ENCODE results near the gene PARVB.
"Not testable (repeated sequence)": the region's sequence is repeated elsewhere in the genome, so short reads cannot be mapped to it uniquely, and the experiment has no call there.

The PARVB gene

GRCh38 chr22:44091021-44091721 is 67.1 kb downstream of the PARVB start:
- no peak for DNase-seq

DNA sequence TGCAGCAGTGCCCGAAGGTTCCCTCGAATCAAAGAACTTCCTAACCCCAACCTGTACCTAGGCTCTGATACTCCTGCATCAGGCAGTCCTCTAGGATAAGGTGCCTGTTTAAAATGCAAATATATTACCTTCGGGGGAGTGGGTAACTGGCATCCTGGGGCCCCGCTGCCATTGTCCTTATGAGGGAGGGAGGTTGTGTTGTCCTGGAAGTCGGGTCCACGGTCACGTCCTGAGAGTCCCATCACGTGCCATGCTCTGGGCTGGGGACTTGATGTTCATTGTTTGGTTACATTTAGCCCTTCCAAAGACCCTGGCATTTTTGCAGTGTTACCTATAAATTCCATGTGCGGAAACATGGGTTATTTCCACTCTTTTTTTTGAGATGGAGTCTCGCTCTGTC is 67.6 kb downstream of the PARVB start:
- no peak for DNase-seq

- no peak for DNase-seq
These were observed 68.6 kb downstream of the PARVB start for GRCh38 chr22:44092636-44093220.

GRCh38 chr22:44093791-44094190 is 69.7 kb downstream of the PARVB start:
- DNase-seq = no peak

DNA sequence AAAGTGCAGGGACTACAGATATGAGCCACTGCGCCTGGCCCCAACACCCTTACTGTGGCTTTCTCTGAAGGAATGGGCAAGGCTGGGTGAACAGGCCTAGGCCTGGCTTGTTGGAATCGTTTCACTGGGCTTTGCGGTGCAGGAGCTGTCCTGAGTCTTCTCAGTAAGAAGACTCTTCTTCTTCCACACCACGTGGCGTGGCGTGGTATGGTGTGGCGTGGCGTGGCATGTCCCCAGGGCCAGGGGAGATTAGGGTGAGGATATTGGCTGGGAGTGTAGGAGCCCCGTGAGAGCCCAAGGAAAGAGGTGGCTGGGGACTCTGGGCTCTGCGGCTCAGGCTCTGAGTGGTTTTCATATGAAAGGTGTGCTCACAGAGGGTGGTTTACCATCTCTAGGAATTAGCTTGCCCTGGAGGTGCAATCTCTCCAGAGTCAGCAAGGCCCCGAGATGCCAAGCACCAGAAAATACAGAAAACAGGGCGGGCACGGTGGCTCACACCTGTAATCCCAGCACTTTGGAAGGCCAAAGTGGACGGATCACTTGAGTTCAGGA is 70.7 kb downstream of the PARVB start:
- no peak for DNase-seq

DNA sequence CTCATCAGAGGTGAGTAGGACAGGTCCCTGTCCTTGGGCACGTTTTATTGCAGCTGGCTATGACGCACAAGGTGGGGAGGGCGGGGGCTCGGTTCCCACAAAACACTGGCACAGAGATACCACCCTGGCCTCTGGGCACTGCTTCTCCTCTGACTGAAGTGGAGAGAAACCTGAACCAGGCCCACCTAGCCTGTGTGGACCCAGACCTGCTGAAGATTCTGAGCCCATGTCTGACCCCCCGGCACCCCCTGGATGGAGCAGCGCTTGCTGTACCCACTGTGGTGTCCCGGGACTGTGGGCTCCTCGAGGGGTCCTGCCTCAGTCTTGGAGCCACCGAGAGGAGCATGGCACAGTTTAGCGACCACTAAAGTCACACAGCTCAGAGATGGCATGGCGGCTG is 72.6 kb downstream of the PARVB start:
- DNase-seq = no peak

- no peak for DNase-seq
These were observed 73.3 kb downstream of the PARVB start for GRCh38 chr22:44097263-44098020.

DNA sequence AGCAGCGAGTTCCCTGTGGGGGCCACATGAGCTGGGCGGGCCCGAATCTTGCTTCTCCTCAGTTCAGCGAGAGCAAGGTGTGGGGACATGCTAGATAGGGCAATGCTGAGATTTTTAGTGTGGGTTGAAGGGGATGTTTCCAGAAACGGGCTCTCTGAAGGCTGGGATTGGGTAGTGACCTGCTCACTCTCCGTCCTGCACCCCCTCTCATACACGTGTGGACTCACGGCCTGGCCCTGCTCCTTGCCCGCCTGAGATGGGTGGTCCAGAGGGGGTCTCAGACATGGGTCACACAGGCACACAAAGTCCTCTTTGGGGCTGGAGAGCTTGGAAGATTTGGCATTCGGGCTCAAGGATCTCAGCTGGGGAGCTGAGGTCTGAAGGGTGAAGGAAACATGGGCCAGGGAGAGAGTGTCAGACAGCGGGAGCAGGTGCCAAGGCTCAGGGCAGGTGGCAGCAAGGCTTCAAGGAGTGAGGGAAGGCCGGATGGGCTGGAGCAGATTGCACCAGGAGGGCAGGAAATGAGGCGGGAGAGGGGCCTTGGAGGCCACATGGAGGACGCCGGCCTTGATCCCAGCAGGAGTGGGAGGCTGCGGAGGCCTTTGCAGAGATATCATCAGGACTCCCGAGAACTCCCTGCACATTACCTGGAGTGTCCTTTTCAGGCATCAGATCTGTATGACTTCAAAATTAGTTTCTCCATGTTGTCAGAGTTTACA is 74.1 kb downstream of the PARVB start:
- DNase-seq = no peak

- DNase-seq = no peak
These were observed 74.9 kb downstream of the PARVB start for GRCh38 chr22:44098966-44099530.

GRCh38 chr22:44099696-44100095 is 75.6 kb downstream of the PARVB start:
- no peak for DNase-seq

DNA sequence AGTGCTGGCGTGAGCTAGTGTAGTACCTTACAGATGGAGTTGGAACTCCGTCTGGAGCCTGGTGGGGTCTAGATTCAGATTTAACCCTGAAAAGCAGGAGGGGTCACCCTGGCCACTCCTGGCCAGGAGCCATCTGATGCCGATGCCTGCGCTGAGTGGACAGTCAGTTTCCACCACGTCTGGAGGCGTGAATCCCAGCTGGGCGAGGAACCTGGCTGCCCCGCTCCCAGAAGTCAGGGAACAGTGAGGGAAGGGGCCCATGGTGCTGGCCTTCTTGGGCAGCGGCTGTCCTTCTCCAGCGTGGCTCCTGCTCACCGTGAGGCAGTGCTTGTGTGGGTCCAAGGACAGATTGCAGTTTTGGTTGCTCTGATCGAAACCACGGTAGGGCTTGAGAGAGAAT is 76.3 kb downstream of the PARVB start:
- no peak for DNase-seq

DNA sequence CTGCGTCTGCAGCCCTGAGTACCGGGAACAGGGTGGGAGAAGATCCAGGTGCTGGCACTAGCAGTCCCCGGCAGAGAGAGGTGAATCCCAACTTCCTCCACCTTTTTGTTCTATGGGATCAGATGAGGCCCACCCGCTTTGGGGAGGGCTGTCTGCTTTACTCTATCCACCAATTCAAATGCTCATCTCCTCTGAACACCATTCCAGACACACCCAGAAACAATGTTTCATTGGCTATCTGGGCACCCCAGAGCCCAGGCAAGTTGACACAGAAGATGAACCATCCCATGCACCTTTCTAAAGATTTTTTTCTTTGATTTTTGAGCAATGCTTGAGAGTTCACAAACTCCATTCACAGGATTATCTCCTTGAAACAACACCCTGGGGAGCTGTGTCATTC is 78.0 kb downstream of the PARVB start:
- no peak for DNase-seq

DNA sequence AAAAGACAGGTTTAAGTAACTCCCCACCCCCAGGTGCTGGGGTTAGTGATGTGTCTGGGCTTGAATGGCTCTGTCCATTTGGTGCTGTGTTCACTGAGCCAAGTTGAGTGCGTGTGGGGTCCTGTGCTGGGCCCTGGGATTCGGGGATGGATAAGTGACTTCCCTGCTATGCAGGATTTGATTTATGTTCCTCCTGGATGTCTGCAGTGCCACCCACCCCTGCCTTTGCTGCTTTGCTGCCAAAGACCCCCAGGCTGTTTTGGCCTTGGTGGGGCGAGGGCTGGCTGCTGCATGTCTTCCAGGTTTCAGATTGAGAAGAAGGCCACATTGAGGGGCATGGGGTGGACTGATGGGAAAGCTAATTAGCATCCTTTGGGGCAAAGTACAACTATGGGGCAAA is 78.8 kb downstream of the PARVB start:
- no peak for DNase-seq

DNA sequence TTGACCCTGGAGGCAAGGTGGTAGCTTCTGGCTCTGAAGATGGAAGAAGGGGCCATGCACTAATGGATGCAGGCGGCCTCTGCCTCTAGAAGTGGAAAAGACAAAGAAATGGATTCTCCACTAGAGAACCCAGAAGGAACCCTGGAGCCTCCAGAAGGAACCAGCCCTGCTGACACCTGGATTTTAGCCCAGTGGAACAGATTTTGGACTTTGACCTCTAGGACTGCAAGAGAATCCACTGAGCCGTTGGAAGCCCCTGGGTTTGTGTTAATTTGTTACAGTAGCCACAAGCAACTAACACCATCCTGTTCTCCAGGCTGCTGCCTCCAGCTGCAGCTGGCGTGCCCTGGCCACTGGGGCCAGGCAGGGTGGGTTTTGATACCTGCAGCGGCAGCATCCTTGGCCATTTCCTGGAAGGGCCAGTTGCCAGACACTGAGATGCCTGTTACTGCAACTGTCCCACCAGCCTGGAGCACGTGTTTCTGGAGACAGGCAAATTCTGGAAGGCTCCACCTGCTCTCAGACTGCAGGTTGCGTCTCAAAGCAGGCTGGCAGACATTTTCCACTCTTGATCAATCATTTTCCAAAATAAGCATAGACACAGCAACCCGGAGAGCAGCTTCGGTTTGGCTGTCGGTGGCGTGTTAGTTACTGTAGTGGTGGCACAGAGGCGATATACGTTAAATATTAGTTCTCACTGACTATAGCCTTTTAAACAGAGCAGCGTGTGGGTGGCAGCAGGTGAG is 79.8 kb downstream of the PARVB start:
- DNase-seq = no peak

DNA sequence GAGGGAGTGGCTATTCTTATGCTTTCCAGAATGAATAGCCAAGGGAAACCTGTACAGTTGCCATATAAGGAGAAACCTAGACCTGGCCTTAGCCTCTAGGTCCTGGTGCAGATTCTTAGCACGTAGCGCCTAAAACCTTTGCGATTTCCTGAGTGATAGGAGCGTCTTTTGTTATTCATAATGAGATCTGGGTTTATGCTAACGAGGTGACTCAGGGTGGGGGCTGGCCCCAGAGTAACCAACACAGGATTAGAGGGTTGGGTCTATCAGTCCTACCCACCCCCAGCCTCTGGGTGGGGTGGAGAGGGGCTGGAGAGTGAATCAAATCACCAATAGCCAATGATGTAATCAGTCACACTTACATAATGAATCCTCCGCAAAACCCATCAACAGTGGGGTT is 83.2 kb downstream of the PARVB start:
- DNase-seq = no peak

DNA sequence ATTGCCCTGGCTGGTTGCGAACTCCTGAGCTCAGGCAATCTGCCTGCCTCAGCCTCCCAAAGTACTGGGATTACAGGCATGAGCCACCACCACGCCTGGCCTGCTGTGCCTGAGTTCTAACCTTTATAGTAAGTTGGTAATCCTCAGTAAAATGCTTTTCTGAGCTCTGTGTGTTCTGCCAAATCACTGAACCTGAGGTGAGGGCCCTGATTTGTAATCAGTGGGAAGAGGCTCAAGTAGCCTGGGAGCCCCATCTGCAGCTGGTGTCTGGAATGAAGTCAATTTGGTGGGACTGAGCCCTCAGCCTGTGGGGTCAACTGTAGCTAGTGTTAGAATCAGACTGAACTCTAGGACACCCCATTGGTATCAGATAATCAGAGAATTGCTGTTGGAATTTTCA is 84.0 kb downstream of the PARVB start:
- no peak for DNase-seq

GRCh38 chr22:44108806-44109385 is 84.8 kb downstream of the PARVB start:
- DNase-seq = no peak

DNA sequence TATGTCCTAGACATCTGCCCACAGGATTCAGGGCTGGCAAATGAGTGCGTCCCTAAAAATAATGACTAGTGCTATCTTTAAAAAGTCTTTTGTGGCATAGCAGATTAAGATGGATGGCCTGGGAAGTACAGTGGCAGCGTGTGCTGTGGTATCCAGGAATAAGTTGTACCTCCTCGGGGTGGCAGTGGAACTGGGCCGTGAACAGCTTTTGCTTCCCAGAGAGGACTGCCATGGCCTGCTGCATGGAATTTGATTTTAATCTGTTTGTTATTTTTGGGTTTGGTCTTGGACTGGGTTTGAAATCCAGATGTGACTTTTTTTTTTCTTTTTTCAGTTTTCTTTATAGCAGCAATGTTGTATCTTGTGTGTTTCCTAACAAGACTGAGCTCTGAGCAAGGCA is 85.3 kb downstream of the PARVB start:
- DNase-seq = no peak

DNA sequence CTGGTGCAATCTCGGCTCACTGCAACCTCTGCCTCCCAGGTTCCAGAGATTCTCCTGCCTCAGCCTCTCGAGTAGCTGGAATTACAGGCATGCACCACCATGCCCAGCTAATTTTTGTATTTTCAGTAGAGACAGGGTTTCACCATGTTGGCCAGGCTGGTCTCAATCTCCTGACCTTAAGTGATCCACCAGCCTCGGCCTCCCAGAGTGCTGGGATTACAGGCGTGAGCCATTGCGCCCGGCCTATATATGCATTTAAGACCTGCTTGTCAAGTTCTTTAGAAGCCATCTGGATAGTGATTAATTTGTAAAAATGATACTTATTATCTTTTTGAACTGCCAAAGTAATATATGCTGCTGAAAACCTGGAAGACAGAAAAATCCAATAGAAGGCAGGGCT is 86.6 kb downstream of the PARVB start:
- not testable (repeated sequence) for DNase-seq

- no peak for DNase-seq
These were observed 87.6 kb downstream of the PARVB start for GRCh38 chr22:44111562-44112155.

- no peak for DNase-seq
These were observed 88.1 kb downstream of the PARVB start for GRCh38 chr22:44112191-44112590.
